Epithelial cell of esophagus (primary cell): Measurements from ENCODE around the gene GPRASP2.

Experiments
- DNase-seq: peaks from one replicate; pipeline ENCODE4 v3.0.0; 2010; ENCODE audit warnings: low read depth
- H3K4me3 ChIP-seq: 2 replicates; pipeline ENCODE4 v1.5.1; 2011; ENCODE audit warnings: mild to moderate bottlenecking, low read length, control low read depth
- CTCF ChIP-seq: IDR thresholded peaks from 2 replicates; pipeline ENCODE4 v1.5.1; 2011; ENCODE audit warnings: low read depth, mild to moderate bottlenecking, low read length, control low read depth, inconsistent platforms; ENCODE audit not compliant: insufficient read depth; ENCODE audit errors: missing control alignments

GPRASP2 gene

GRCh38 chrX:102745513-102745856, 33.2 kb downstream of the GPRASP2 start:
- TF ChIP-seq CTCF = no peak
- H3K4me3 ChIP-seq = peak overlapping the region; percentile 48
- DNase-seq = no peak

GRCh38 chrX:102745857-102746584, 33.8 kb downstream of the GPRASP2 start:
- H3K4me3 ChIP-seq = peak overlapping the region; percentile 48
- no peak for TF ChIP-seq CTCF
- DNase-seq = peak; percentile 10

GRCh38 chrX:102765217-102765616, 53.0 kb downstream of the GPRASP2 start:
- TF ChIP-seq CTCF = no peak
- H3K4me3 ChIP-seq = no peak overlapping the region
- DNase-seq = peak; percentile 43

- H3K4me3 ChIP-seq = no peak overlapping the region
- DNase-seq = peak; percentile 65
- no peak for TF ChIP-seq CTCF
Measured at GRCh38 chrX:102765809-102766208, 53.6 kb downstream of the GPRASP2 start.

- no peak for DNase-seq
- TF ChIP-seq CTCF = no peak
- H3K4me3 ChIP-seq = no peak overlapping the region
Measured at GRCh38 chrX:102767287-102767686, 55.0 kb downstream of the GPRASP2 start.
